Neural cell (in vitro differentiated cells): Measurements from ENCODE around the gene CHI3L1. TPM values are rescaled to one million over a fixed set of nuclear protein-coding genes. Genes with fewer than 3 reads are reported as not detected.
"Not testable (repeated sequence)": the region's sequence is repeated elsewhere in the genome, so short reads cannot be mapped to it uniquely, and the experiment has no call there.

Experiments used
- H2AFZ ChIP-seq: fragments of 200-600, 300-800 bp; sonication (generic), shearing (Covaris generic); 2 replicates; pipeline ENCODE4 v1.6.0; 2014; ENCODE audit warnings: low read depth, mild to moderate bottlenecking, antibody characterized with exemption, low read length, moderate library complexity
- H3F3A ChIP-seq: fragments of 200-600 bp; shearing (Covaris generic); 2 replicates; pipeline ENCODE4 v1.6.1; 2016; ENCODE audit warnings: mild to moderate bottlenecking, moderate library complexity, mixed read lengths, antibody characterized with exemption, low read length; ENCODE audit not compliant: insufficient read depth, poor library complexity, severe bottlenecking
- H3K27ac ChIP-seq: fragments of 200-600, 300-800 bp; sonication (generic), shearing (Covaris generic); 2 replicates; pipeline ENCODE4 v1.5.1; 2014; ENCODE audit warnings: mild to moderate bottlenecking, low read length, moderate library complexity
- H3K27me3 ChIP-seq: fragments of 300-800, 200-600 bp; sonication (generic), shearing (Covaris generic); 2 replicates; pipeline ENCODE4 v1.6.0; 2014; ENCODE audit warnings: mild to moderate bottlenecking, low read depth, low read length, moderate library complexity; ENCODE audit not compliant: insufficient read depth
- H3K36me3 ChIP-seq: fragments of 300-800, 200-600 bp; sonication (generic), shearing (Covaris generic); 2 replicates; pipeline ENCODE4 v1.5.1; 2014; ENCODE audit warnings: mild to moderate bottlenecking, antibody characterized with exemption, low read length, moderate library complexity; ENCODE audit not compliant: insufficient read depth
- H3K4me2 ChIP-seq: fragments of 300-800, 200-600 bp; sonication (generic), shearing (Covaris generic); 2 replicates; pipeline ENCODE4 v1.6.0; 2014; ENCODE audit warnings: mild to moderate bottlenecking, low read length
- H3K4me3 ChIP-seq: fragments of 300-800, 200-600 bp; sonication (generic), shearing (Covaris generic); 2 replicates; pipeline ENCODE4 v1.5.1; 2014; ENCODE audit warnings: mild to moderate bottlenecking, low read length, moderate library complexity
- H3K79me2 ChIP-seq: fragments of 200-600 bp; shearing (Covaris generic); replicated peaks from 2 replicates; pipeline ENCODE4 v1.6.0; 2014; ENCODE audit warnings: mild to moderate bottlenecking, low read length, moderate library complexity; ENCODE audit not compliant: insufficient read depth
- H3K9ac ChIP-seq: fragments of 300-800, 200-600 bp; sonication (generic), shearing (Covaris generic); 2 replicates; pipeline ENCODE4 v1.6.1; 2016; ENCODE audit warnings: mild to moderate bottlenecking, low read length, mixed read lengths
- H3K9me2 ChIP-seq: fragments of 200-600 bp; shearing (Covaris generic); 2 replicates; pipeline ENCODE4 v1.6.1; 2016; ENCODE audit warnings: mild to moderate bottlenecking, low read length, mixed read lengths; ENCODE audit not compliant: insufficient read depth
- H3K9me3 ChIP-seq: fragments of 200-600, 300-800 bp; sonication (generic), shearing (Covaris generic); 2 replicates; pipeline ENCODE4 v1.6.1; 2016; ENCODE audit warnings: mild to moderate bottlenecking, mixed run types, low read length, moderate library complexity, mixed read lengths
- H4K20me1 ChIP-seq: fragments of 200-600 bp; shearing (Covaris generic); 2 replicates; pipeline ENCODE4 v1.6.1; 2016; ENCODE audit warnings: mild to moderate bottlenecking, mixed run types; ENCODE audit not compliant: insufficient read depth
- EP300 ChIP-seq: fragments of 450-650 bp; conservative IDR thresholded peaks from 2 replicates; pipeline ENCODE4 v1.6.1; 2014; ENCODE audit warnings: antibody characterized with exemption, mild to moderate bottlenecking, moderate library complexity; ENCODE audit not compliant: poor library complexity, severe bottlenecking
- EZH2 ChIP-seq: fragments of 200-600, 300-800 bp; shearing (Covaris generic), sonication (generic); IDR thresholded peaks from 2 replicates; pipeline ENCODE4 v1.6.1; 2014; ENCODE audit warnings: antibody characterized with exemption, low read length, borderline replicate concordance, mild to moderate bottlenecking; ENCODE audit not compliant: insufficient read depth, poor library complexity, severe bottlenecking
- MXI1 ChIP-seq: fragments of 450-650 bp; conservative IDR thresholded peaks from 2 replicates; pipeline ENCODE4 v1.6.1; 2014; ENCODE audit warnings: antibody characterized with exemption, mild to moderate bottlenecking; ENCODE audit not compliant: poor library complexity, severe bottlenecking
- POLR2AphosphoS5 ChIP-seq: IDR thresholded peaks from 2 replicates; pipeline ENCODE4 v1.6.1; 2012
- RAD21 ChIP-seq: fragments of 450-650 bp; conservative IDR thresholded peaks from 2 replicates; pipeline ENCODE4 v1.6.1; 2014; ENCODE audit warnings: antibody characterized with exemption, mild to moderate bottlenecking, moderate library complexity
- SMC3 ChIP-seq: fragments of 450-650 bp; conservative IDR thresholded peaks from 2 replicates; pipeline ENCODE4 v1.6.1; 2014; ENCODE audit warnings: antibody characterized with exemption, mild to moderate bottlenecking, moderate library complexity; ENCODE audit not compliant: poor library complexity
- TAF1 ChIP-seq: IDR thresholded peaks from 2 replicates; pipeline ENCODE4 v1.6.1; 2012; ENCODE audit warnings: low read depth
- polyA minus RNA-seq: library from RNA; depleted of rRNA, polyadenylated mRNA; stranded (reverse); fragments of >200 nt; gene quantifications from 2 replicates; pipeline ENCODE4 v1.2.3, GENCODE V29; 2014
- polyA plus RNA-seq: library from polyadenylated mRNA; depleted of rRNA; stranded (reverse); fragments of >200 nt; gene quantifications from 2 replicates; pipeline ENCODE4 v1.2.3, GENCODE V29; 2014
- TF ChIP-seq, protein P1 (sequence below): IDR thresholded peaks from 2 replicates; pipeline ENCODE4 v1.6.1; 2012; ENCODE audit warnings: borderline replicate concordance
- TF ChIP-seq, protein P2 (sequence below): fragments of 450-650 bp; IDR thresholded peaks from 2 replicates; pipeline ENCODE4 v1.5.1; 2014; ENCODE audit warnings: antibody characterized with exemption, mild to moderate bottlenecking, moderate library complexity; ENCODE audit not compliant: poor library complexity, severe bottlenecking

CHI3L1 gene
- polyA plus RNA-seq: not detected in 2 replicates
- polyA minus RNA-seq: not detected in 2 replicates

DNA sequence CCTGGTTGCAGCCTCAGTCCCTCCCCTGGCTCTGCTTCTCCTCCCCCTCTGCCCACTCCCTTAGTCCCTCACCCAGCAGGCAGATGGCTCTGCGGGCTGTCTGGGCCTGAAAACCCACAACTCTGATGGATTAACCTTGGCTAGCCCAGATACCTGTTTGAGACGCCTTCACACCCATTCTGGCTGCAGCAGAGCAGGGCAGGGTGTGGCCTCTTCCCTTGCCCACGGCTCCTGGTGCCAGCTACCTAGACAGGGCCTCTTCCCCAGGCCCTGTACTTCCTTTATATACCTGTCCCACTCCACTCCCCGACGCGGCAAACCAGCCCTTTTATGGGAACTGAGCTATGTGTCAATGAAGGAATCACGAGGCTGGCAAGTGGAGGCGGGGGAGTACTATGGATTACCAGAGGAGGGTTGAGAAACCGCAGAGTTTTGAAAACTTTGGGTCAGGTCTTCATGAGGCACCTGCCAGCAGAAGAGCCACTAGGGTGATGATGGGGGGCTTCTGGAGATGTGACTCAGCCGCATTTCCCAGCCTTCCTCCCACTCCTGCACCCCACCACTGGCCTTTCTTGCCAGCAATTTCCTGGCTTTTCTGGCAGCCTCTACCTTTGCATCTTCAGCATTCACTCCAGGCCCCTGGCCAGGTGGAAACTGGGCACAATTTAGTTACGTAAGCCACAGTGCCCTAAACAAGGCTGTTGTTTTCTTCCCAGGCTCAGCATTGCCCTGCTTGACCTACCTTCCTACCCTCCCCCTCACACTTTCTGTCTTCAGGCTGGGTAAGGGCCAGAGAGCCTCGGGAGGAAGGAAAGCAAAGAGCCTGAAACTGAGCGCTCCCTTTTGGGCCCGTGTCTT is at the start of gene CHI3L1:
TSS of gene CHI3L1 (minus strand) at position 259 of the 858 bp plus-strand sequence. CDS start at position 178, 81 bp downstream.
- H3K9me2 ChIP-seq: no peaks in the 10 kb centered on the region
- no peaks in the 10 kb centered on the region for H3F3A ChIP-seq
- no peak within 1 kb of the TSS for H2AFZ ChIP-seq
- H3K9ac ChIP-seq: no peak within 1 kb of the TSS
- H3K4me3 ChIP-seq: no peak within 1 kb of the TSS
- no peaks in the 10 kb centered on the region for H4K20me1 ChIP-seq
- H3K27me3 ChIP-seq: no peaks in the 10 kb centered on the region
- TF ChIP-seq TAF1 (no peak), MXI1 (no peak), EZH2 (no peak), EP300 (no peak), SMC3 (no peak), POLR2AphosphoS5 (no peak), RAD21 (no peak)
- TF ChIP-seq, protein P1, sequence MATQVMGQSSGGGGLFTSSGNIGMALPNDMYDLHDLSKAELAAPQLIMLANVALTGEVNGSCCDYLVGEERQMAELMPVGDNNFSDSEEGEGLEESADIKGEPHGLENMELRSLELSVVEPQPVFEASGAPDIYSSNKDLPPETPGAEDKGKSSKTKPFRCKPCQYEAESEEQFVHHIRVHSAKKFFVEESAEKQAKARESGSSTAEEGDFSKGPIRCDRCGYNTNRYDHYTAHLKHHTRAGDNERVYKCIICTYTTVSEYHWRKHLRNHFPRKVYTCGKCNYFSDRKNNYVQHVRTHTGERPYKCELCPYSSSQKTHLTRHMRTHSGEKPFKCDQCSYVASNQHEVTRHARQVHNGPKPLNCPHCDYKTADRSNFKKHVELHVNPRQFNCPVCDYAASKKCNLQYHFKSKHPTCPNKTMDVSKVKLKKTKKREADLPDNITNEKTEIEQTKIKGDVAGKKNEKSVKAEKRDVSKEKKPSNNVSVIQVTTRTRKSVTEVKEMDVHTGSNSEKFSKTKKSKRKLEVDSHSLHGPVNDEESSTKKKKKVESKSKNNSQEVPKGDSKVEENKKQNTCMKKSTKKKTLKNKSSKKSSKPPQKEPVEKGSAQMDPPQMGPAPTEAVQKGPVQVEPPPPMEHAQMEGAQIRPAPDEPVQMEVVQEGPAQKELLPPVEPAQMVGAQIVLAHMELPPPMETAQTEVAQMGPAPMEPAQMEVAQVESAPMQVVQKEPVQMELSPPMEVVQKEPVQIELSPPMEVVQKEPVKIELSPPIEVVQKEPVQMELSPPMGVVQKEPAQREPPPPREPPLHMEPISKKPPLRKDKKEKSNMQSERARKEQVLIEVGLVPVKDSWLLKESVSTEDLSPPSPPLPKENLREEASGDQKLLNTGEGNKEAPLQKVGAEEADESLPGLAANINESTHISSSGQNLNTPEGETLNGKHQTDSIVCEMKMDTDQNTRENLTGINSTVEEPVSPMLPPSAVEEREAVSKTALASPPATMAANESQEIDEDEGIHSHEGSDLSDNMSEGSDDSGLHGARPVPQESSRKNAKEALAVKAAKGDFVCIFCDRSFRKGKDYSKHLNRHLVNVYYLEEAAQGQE: no peak
- TF ChIP-seq, protein P2, sequence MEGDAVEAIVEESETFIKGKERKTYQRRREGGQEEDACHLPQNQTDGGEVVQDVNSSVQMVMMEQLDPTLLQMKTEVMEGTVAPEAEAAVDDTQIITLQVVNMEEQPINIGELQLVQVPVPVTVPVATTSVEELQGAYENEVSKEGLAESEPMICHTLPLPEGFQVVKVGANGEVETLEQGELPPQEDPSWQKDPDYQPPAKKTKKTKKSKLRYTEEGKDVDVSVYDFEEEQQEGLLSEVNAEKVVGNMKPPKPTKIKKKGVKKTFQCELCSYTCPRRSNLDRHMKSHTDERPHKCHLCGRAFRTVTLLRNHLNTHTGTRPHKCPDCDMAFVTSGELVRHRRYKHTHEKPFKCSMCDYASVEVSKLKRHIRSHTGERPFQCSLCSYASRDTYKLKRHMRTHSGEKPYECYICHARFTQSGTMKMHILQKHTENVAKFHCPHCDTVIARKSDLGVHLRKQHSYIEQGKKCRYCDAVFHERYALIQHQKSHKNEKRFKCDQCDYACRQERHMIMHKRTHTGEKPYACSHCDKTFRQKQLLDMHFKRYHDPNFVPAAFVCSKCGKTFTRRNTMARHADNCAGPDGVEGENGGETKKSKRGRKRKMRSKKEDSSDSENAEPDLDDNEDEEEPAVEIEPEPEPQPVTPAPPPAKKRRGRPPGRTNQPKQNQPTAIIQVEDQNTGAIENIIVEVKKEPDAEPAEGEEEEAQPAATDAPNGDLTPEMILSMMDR: no peak
- H3K36me3 ChIP-seq: no peaks in the 10 kb centered on the region
- no peaks in the 10 kb centered on the region for H3K9me3 ChIP-seq
- H3K4me2 ChIP-seq: no peak within 1 kb of the TSS
- no peak within 1 kb of the TSS for H3K27ac ChIP-seq
- H3K79me2 ChIP-seq: no peaks in the 10 kb centered on the region

DNA sequence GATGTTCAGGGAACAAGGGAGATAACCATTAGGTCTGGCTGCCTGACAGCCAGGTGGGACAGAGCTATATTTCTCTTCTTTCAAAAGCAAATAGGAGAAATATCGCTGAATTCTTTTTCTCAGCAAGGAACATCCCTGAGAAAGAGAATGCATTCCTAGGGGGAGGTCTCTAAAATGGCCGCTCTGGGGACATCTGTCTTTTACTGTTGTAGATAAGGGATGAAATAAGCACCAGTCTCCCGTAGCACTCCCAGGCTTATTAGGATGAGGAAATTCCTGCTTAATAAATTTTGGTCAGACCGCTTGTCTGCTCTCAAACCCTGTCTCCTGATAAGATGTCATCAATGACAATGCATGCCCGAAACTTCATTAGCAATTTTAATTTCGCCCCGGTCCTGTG is 48.4 kb upstream of the CHI3L1 start:
- H3F3A ChIP-seq, H3K27me3 ChIP-seq: not testable (repeated sequence)

More for the DNA sequence above, 48.4 kb upstream of the CHI3L1 start:
- not testable (repeated sequence) for H4K20me1 ChIP-seq, H3K36me3 ChIP-seq, H2AFZ ChIP-seq, H3K27ac ChIP-seq, H3K79me2 ChIP-seq, H3K4me3 ChIP-seq, H3K9me2 ChIP-seq, H3K9ac ChIP-seq, H3K9me3 ChIP-seq, H3K4me2 ChIP-seq
